ENCODE results near the gene MYO16. TPM values are rescaled to one million over a fixed set of nuclear protein-coding genes. Genes with fewer than 3 reads are reported as not detected.

Gene MYO16
- polyA plus RNA-seq, 1 experiment: not detected

DNA sequence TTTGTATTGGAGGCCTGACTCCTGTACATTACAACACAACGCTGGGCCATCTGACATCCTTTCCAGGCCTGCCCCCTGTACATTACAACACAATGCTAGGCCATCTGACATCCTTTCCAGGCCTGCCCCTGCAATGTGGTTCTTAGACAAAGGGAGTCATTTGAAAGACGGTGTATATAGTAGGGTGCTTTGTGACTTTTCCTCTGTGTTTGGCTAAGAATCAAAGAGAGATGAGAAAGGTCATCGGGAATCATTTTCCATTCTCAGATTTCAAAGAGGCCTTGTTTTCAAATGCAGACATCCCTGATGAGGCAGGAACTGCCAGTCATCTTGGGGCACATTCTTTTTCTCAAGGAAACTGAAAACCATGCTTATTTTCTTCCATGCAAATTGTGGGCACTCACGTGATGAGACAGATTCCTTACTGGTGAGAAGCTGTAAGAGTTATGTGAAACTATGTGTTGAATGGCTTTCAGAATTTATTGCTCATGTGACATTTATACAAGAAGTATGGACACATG lies 551.6 kb downstream of the MYO16 start:
- TF ChIP-seq, protein P1, sequence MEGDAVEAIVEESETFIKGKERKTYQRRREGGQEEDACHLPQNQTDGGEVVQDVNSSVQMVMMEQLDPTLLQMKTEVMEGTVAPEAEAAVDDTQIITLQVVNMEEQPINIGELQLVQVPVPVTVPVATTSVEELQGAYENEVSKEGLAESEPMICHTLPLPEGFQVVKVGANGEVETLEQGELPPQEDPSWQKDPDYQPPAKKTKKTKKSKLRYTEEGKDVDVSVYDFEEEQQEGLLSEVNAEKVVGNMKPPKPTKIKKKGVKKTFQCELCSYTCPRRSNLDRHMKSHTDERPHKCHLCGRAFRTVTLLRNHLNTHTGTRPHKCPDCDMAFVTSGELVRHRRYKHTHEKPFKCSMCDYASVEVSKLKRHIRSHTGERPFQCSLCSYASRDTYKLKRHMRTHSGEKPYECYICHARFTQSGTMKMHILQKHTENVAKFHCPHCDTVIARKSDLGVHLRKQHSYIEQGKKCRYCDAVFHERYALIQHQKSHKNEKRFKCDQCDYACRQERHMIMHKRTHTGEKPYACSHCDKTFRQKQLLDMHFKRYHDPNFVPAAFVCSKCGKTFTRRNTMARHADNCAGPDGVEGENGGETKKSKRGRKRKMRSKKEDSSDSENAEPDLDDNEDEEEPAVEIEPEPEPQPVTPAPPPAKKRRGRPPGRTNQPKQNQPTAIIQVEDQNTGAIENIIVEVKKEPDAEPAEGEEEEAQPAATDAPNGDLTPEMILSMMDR (IDR thresholded peaks at IDR 0.05; ENCODE audit: insufficient read depth, low read depth, low read length): no peak
- no peaks in the 10 kb centered on the region for H3K36me3 ChIP-seq (ENCODE audit: control insufficient read depth, insufficient read depth, low read length)
- no peaks in the 10 kb centered on the region for H3K27me3 ChIP-seq (ENCODE audit: control insufficient read depth, insufficient read depth, low read length)
- CTCF ChIA-PET: no interaction called here
- peak; percentile 82 for DNase-seq (ENCODE audit: low read depth)
- POLR2A ChIA-PET: no interaction called here
- H3K4me3 ChIP-seq (ENCODE audit: low read depth, low read length): no peak overlapping the region

DNA sequence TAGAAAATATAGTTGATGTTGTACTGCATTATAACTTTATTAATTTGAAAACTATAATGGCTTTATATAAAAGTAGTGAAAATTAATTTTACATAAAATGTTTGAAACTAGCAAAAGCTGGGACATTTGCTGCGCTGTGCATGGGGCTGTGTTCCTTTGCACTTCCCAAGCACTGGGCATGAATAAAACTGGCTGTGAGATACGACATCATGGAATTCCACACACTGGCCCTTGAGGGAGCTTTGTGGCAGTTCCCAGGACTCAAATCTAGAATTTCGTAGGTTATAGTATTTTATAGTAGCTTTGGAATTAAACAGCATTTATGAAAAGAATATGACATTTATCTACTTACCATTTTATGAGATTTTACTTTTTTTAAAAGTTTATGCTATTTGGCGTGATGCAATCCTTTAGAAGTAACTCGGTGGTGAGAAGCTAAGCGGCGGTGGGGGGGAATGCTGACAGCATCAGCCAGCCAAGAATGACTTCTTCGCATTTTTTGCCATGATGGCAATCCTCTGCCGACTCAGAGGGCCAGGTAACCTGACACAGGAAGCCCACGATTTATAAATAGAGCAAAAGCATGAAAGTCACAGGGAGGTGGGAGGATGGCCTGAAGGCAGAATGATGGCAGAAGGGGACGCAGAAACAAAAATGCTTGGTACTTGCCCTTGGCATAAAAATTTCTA lies 553.5 kb downstream of the MYO16 start:
- H3K4me3 ChIP-seq (ENCODE audit: low read depth, low read length): no peak overlapping the region
- DNase-seq (ENCODE audit: low read depth): no peak
- CTCF ChIA-PET: no interaction called here
- TF ChIP-seq, protein P1 (IDR thresholded peaks at IDR 0.05; ENCODE audit: insufficient read depth, low read depth, low read length): no peak
- H3K27me3 ChIP-seq (ENCODE audit: control insufficient read depth, insufficient read depth, low read length): no peaks in the 10 kb centered on the region
- H3K36me3 ChIP-seq (ENCODE audit: control insufficient read depth, insufficient read depth, low read length): no peaks in the 10 kb centered on the region
- POLR2A ChIA-PET: no interaction called here

DNA sequence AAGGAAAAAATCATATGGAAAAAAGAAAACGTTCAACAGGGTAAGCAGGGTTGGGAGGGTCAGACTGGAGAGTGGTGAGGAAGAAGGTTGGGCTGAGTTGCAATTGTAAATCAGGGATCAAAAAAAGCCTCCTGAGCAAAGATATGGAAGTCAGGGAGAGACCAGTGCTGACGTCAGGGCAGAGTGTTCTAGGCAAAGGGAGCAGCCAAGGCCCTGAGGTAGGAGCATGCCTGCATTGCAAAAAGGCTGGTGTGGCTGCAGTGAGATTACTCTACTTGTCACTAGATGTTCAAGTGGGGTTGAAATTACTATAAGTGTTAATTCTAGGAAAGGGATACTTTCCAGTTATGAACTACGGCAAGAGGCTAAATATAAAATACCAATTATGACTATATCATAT lies 562.0 kb downstream of the MYO16 start:
- no peak for DNase-seq (ENCODE audit: low read depth)
- Histone ChIP-seq H3K36me3 (ENCODE audit: control insufficient read depth, insufficient read depth, low read length) (no peaks in the 10 kb centered on the region), H3K27me3 (ENCODE audit: control insufficient read depth, insufficient read depth, low read length) (no peaks in the 10 kb centered on the region), H3K4me3 (ENCODE audit: low read depth, low read length) (no peak overlapping the region)
- POLR2A ChIA-PET: no interaction called here
- TF ChIP-seq, protein P1 (IDR thresholded peaks at IDR 0.05; ENCODE audit: insufficient read depth, low read depth, low read length): no peak
- CTCF ChIA-PET: no interaction called here

DNA sequence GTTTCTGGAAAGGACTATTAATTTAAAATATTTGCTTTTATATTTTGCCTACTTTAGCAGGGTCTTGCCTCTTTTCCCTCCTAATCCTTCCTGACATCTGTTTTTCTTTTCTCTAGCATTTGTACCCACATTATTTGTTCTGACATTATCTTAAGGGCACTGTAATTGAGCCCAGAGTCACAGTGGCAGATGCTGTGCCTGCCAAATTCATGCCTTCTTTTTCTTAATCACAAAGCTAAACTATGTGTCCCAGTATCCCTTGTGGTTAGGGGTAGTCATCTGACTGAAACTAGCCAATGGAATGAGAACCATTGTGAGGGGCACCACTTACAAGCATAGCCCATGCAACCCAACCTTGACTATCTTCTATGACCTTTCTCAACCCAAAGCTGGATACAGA lies 562.9 kb downstream of the MYO16 start:
- H3K36me3 ChIP-seq (ENCODE audit: control insufficient read depth, insufficient read depth, low read length): no peaks in the 10 kb centered on the region
- ChIA-PET POLR2A (no interaction called here), CTCF (interaction anchor here (0.6 kb wide), 2 partner anchors 198 to 221 kb away, joined by 4 read pairs; no protein-coding TSS in a partner anchor)
- H3K4me3 ChIP-seq (ENCODE audit: low read depth, low read length): no peak overlapping the region
- TF ChIP-seq, protein P1 (IDR thresholded peaks at IDR 0.05; ENCODE audit: insufficient read depth, low read depth, low read length): no peak
- DNase-seq (ENCODE audit: low read depth): no peak
- H3K27me3 ChIP-seq (ENCODE audit: control insufficient read depth, insufficient read depth, low read length): no peaks in the 10 kb centered on the region

DNA sequence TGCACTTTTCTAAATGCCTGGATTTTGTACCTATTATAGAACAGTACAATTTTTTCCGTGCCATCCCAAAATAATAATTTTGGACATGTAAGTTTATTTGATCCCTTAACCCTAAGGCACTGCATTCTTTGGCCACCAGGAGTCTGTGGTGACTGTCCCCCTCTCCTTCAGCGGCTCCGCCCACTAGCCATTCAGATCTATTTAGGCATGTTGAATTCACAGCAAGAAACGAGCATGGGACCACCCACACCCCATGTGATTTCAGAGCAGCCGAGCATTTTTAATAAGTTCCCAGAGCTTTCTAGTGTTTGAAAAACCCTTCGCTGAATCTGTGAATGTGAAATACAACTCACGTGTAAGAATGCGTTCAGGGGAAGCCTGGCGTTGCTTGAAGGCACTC lies 567.5 kb downstream of the MYO16 start:
- H3K27me3 ChIP-seq (ENCODE audit: control insufficient read depth, insufficient read depth, low read length): no peaks in the 10 kb centered on the region
- TF ChIP-seq, protein P1 (IDR thresholded peaks at IDR 0.05; ENCODE audit: insufficient read depth, low read depth, low read length): 0 out of 2 replicates have a peak, but pooled peaks have one; percentile 9
- H3K36me3 ChIP-seq (ENCODE audit: control insufficient read depth, insufficient read depth, low read length): no peaks in the 10 kb centered on the region
- DNase-seq (ENCODE audit: low read depth): no peak
- H3K4me3 ChIP-seq (ENCODE audit: low read depth, low read length): no peak overlapping the region
- CTCF ChIA-PET: interaction anchor here (0.8 to 1.3 kb wide), 4 partner anchors 10 to 184 kb away, joined by 3 to 4 read pairs (median 3); no protein-coding TSS in a partner anchor
- POLR2A ChIA-PET: no interaction called here

All from BJ (cell line).